HG02943 (cell line): ENCODE data around the gene ATP6V0D1.

Experiments used
- ATAC-seq: cut with Tn5 transposase; IDR thresholded peaks from one replicate; pipeline ENCODE4 v1.9.1; 2021; ENCODE audit warnings: mild to moderate bottlenecking, low read depth, moderate library complexity; ENCODE audit not compliant: unreplicated experiment

ATP6V0D1 gene

GRCh38 chr16:67445913-67446907 lies 34.7 kb downstream of the ATP6V0D1 start:
- no peak for ATAC-seq

- no peak for ATAC-seq
These were observed 35.5 kb downstream of the ATP6V0D1 start for GRCh38 chr16:67445441-67445912.

- ATAC-seq = no peak
These were observed 35.9 kb downstream of the ATP6V0D1 start for GRCh38 chr16:67445126-67445426.

- no peak for ATAC-seq
These were observed 36.5 kb downstream of the ATP6V0D1 start for GRCh38 chr16:67444259-67445125.

GRCh38 chr16:67443265-67443664 lies 37.7 kb downstream of the ATP6V0D1 start:
- no peak for ATAC-seq

GRCh38 chr16:67442581-67443255 lies 38.2 kb downstream of the ATP6V0D1 start:
- ATAC-seq = no peak

- ATAC-seq = no peak
These were observed 39.0 kb downstream of the ATP6V0D1 start for GRCh38 chr16:67441907-67442306.

GRCh38 chr16:67441271-67441753 lies 39.6 kb downstream of the ATP6V0D1 start:
- no peak for ATAC-seq

- ATAC-seq = no peak
These were observed 42.0 kb downstream of the ATP6V0D1 start for GRCh38 chr16:67438824-67439393.

- ATAC-seq = no peak
These were observed 42.7 kb downstream of the ATP6V0D1 start for GRCh38 chr16:67438098-67438791.

- no peak for ATAC-seq
These were observed 43.4 kb downstream of the ATP6V0D1 start for GRCh38 chr16:67437513-67437912.

GRCh38 chr16:67436640-67437193 lies 44.2 kb downstream of the ATP6V0D1 start:
- no peak for ATAC-seq

- no peak for ATAC-seq
These were observed 45.2 kb downstream of the ATP6V0D1 start for GRCh38 chr16:67435758-67436164.

GRCh38 chr16:67433131-67433719 lies 47.7 kb downstream of the ATP6V0D1 start:
- ATAC-seq = no peak

- no peak for ATAC-seq
These were observed 48.5 kb downstream of the ATP6V0D1 start for GRCh38 chr16:67432506-67432890.

GRCh38 chr16:67431775-67432505 lies 49.0 kb downstream of the ATP6V0D1 start:
- ATAC-seq = no peak

GRCh38 chr16:67430977-67431774 lies 49.8 kb downstream of the ATP6V0D1 start, which contains the start of gene HSD11B2:
Gene HSD11B2, plus strand, starts transcription at chr16:67431121. Its CDS starts 128 bp downstream, at chr16:67431249.
- ATAC-seq = no peak
